ENCODE data around the gene SRRM2.

Gene SRRM2

DNA sequence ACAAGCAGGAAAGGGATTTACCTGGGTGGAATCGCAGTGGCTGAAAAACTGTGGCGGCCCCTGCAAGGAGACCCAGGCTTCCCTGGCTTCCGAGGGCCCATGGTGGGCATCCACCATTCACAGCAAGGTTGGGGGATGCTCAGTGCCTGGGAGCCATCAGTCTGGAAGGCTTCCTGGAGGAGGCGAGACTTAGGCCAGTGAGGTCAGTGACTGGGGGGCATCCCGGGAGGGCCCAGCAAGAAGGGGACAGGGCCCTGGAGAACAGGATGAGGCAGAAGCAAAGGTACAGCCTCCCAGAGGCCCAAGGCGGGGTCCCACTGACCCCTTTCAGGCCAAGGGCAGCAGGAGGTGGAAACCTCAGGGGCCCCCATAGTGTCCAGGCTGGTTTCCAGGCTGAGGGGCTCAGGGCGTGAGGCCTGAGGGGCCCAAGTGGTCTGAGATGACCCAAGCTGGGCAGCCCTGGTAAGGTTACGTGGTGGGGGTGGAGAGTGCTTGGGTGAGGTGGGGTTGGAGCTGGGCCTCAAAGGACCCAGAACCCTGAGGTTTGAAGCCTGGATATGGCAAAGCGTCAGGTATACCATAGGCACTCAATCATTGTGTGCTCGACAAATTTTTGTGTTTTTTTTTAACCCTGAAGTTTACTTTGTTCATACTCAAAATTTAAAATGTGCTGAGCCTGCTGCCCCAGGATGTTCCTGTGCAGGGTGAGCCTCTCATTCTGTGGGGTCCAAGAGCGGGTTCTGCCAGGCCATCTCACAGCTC is 15.8 kb upstream of the SRRM2 start:
- TF ChIP-seq, protein P1, sequence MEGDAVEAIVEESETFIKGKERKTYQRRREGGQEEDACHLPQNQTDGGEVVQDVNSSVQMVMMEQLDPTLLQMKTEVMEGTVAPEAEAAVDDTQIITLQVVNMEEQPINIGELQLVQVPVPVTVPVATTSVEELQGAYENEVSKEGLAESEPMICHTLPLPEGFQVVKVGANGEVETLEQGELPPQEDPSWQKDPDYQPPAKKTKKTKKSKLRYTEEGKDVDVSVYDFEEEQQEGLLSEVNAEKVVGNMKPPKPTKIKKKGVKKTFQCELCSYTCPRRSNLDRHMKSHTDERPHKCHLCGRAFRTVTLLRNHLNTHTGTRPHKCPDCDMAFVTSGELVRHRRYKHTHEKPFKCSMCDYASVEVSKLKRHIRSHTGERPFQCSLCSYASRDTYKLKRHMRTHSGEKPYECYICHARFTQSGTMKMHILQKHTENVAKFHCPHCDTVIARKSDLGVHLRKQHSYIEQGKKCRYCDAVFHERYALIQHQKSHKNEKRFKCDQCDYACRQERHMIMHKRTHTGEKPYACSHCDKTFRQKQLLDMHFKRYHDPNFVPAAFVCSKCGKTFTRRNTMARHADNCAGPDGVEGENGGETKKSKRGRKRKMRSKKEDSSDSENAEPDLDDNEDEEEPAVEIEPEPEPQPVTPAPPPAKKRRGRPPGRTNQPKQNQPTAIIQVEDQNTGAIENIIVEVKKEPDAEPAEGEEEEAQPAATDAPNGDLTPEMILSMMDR (IDR thresholded peaks at IDR 0.05; ENCODE audit: low read depth, low read length), result no peak
- no peak overlapping the region for H3K4me3 ChIP-seq (ENCODE audit: low read depth, low read length)

DNA sequence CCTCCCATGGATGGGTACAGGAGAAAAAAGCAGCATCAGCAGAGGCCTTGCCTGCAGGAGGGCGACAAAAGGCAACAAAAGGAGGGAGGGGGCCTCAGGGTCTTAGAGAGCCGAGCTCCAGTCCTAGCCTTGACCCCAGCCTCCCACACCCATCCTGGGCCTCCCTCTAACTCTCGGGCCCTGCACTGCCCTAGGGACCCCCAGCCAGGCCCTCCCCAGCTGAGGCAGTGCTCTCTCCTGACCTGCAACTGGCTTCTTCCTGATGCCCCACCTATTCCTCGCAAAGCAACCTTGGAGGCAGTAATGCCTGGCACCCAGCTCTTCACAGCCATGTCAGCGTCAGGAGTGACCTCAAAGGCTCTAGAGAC is 15.2 kb upstream of the SRRM2 start:
- H3K4me3 ChIP-seq (ENCODE audit: low read depth, low read length), result no peak overlapping the region
- TF ChIP-seq, protein P1 (IDR thresholded peaks at IDR 0.05; ENCODE audit: low read depth, low read length), result no peak

DNA sequence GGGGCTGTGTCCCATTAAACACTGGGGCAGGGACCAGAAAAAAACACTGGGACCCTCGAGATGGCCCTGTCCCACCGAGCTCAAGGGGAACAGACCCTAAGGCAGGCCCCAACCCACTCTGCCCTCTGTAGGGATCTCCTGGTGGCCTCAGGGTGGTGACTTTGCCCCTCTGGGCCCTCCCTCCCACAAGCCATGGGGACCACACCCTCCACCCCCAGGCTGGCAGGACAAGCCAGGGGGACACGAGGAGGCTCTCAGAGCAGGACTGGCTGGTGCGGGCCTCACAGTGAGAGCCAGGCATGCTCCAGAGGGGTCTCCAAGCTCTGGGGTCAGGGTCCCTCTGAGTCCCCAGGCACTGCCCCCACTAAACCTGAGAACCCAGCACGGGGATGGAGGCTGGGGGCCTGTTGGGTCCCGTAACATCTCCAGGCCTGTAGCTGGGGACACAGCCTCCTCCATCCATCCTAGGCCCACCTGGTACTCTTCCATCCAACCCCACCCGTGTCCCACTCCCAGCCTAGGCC is 14.5 kb upstream of the SRRM2 start:
- TF ChIP-seq, protein P1 (IDR thresholded peaks at IDR 0.05; ENCODE audit: low read depth, low read length), result no peak
- no peak overlapping the region for H3K4me3 ChIP-seq (ENCODE audit: low read depth, low read length)

DNA sequence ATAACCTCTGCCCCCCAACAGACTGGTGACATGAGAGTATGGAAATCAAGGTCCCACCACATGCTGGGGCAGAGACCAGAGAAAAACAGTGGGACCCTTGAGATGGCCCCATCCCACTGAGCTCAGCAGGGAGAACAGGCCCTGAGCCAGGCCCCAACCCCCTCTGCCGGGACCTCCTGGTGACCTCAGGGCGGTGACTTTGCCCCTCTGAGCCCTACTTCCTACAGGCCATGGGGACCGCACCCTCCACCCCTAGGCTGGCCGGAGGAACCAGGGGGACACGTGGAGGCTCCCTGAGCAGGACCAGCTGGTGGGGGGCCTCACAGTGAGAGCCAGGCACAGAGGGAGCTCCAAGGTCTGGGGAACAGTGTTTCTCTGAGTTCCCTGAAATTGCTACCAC is 13.8 kb upstream of the SRRM2 start:
- TF ChIP-seq, protein P1 (IDR thresholded peaks at IDR 0.05; ENCODE audit: low read depth, low read length), result no peak

DNA sequence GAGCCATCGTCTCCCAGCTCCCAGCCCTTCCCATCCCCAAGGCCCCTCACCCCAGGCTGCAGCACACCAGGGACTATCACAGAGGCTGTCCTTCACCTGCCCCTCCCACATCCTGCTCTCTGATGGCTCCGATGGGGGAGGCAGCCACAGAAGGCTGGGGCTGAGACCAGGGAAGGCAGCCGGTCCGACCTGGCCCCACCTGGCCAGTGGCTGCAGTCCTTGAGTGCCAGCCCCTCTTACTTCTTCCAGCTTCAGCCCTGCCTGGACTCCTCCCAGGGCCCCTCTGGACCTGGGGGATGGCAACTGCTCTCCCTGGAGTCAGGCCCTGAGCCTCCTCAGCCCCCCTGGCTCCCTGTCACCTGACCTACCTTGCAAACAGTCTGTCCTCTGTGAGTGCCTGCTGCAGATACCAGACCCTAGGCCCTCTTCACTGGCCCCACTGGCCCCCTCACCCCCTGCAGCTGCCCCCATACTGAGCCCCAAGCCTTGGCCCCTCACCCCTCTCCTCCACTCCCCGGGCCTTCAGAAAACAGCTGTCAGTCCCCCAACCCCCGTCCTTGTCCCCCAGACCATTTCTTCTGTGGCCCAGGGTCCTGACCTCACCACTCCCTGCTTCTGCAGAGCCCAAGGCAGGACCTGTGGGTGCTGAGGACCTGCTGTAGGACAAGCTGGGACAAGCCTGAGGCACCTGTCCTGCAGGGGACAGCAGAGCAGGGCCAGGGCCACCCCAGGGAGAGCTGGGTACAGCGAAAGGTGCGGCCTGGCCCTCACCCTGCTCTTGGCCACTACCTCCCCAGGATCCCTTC is 12.6 kb upstream of the SRRM2 start:
- no peak overlapping the region for H3K4me3 ChIP-seq (ENCODE audit: low read depth, low read length)
- TF ChIP-seq, protein P1 (IDR thresholded peaks at IDR 0.05; ENCODE audit: low read depth, low read length), result no peak

More for the DNA sequence above, 13.8 kb upstream of the SRRM2 start:
- no peak overlapping the region for H3K4me3 ChIP-seq (ENCODE audit: low read depth, low read length)

DNA sequence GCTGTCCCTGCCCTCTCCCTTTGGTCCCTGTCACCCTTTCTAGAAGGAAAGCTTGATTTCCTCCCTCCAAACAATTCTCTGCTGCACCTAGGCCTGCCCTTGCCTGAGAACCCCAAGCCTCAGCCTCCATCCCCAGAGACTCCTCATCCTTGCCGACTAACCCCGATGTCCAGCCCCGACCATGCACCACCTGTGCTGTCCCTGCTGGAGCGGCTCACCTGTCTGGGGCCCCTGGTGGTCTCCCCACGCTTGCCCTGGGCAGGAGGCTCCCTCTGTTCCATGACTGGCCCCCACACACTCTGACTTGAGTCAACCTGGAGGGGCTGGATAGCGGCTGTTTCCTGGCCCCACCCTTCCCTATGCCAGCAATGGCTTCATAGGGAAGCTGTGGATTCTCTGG is 12.0 kb upstream of the SRRM2 start:
- H3K4me3 ChIP-seq (ENCODE audit: low read depth, low read length), result no peak overlapping the region
- TF ChIP-seq, protein P1 (IDR thresholded peaks at IDR 0.05; ENCODE audit: low read depth, low read length), result no peak

DNA sequence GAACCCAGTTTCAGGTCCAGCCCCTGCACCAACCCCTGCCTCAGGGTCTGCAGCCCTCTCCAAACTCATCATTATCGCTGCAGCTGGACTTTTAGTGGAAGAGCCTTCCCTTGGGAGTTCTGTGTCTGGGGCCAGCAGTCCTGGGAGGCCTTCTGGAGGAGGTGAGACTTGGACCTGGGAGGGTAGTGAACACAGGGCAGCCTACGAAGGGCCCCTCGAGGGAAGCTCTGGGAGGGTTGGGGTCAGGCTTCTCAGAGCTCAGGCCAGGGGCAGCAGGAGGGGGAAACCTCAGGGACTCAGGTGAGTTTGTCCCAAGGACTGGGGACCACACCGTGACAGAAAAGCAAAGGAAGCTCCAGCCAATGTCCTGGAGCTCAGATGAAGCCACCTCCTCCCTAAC is 11.3 kb upstream of the SRRM2 start:
- no peak overlapping the region for H3K4me3 ChIP-seq (ENCODE audit: low read depth, low read length)
- TF ChIP-seq, protein P1 (IDR thresholded peaks at IDR 0.05; ENCODE audit: low read depth, low read length), result no peak

Measured in WI38 (cell line).